ENCODE results near the gene PNMA8A.

The PNMA8A gene

DNA sequence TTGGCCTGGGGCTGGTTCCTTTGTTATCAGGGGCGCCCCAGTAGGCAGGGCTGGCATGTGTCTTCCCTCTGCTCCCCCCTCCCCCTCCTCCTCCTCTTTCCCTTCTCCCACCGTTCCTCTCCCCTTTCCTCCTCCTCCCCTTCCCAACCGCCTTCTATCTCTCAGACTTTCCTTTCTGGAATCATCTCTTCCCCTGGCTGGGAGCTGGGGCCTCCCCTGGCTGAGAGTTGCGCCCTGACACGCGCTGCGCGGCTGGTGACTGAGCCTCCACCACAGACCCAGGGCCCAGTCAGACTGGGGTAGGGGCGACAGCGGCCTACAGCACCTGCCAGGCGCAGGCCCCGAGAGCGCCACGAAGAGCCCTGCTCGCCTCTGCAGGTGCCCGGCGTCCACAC is 21.5 kb upstream of the PNMA8A start:
- no peak for DNase-seq (ENCODE audit: low read depth)

DNA sequence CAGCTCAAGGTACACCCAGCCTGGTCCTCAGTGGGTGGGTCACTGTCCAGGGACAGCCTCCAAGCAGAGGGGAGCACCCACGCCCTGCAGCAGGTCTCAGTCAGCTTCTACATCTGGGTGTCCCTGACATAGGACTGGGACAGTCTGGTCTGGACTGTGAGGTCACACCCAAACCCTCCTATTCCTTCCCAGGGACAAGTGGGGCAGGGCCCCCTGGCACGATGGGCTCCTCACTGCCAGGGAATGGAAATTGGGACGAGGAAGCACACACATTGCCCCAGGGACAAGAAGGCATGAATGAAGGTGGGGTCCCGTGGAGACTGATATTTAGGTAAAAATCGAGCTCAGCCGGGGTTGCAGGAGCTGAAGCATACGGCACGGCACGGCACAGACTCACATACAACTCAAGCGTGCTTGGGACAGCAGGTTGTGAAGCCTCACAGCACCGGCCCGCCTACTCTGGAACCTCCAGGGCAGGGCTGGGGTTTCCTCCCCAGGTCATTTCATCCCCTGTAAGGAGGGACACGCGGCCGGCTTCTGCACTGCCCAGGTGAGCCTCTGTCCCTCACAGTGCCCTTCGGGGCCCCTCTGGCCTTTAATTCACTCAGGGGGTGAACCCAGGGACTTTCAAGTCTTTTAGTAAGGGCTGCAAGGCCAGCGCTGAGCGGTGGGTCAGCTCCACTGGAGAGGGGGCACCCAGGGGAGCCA is 20.8 kb upstream of the PNMA8A start:
- DNase-seq (ENCODE audit: low read depth) = no peak

DNA sequence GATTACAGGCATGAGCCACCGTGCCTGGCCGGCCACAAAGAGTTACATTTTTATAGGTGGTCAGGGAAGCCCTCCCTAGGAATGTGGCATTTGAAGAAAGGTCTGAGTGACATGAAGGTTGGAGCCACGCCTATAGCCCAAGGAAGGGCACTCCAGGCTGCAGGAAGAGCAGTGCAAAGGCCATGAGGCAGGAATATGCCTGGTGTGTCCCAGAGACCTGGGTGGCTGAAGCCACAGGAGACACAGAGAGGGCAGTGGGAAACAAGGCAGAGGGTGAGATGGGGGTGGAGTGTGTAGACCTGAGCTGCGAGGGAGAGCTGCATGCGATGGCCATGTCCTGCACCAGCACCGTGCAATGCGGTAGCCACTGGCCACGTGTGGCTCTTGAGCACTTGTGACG is 19.4 kb upstream of the PNMA8A start:
- no peak for DNase-seq (ENCODE audit: low read depth)

DNA sequence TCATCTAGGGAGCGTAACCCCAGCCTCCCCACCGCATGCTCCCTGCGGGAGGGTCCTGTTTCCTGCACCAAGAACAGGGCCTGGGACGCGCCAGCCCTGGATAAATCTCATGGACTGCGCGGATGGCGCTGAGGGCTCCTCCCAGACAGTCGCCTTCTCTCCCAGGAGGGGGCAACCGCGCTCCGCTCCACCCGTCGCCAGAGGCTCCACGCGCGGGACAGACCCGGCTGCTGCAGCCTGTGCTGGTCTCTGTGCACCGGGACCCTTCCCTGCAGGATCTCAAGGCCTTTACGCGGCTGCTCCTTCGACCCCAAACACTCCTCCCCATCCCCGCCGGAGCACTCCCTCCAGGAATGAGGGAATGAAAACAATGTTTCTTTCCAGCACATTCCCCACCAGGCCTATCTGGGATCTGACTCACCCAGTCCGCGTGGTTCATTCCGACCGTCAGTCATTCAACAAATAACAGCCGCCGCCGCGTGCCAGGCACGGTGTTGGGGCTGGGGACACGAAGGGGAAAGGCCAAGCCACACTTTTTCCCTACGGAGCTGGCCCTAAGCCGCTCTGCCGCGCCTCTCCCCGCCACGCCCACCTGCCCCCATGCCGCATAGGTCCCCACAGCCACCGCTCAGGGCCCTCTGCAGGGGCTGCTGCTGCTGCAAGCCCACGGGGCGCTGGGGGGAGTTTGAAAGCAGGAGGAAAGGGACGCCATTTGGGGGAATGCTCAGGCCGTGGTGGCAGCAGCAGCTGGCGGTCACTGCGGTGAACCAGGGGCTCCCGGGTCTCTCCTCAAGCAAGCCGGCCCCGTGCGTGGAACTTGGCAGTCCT is 18.3 kb upstream of the PNMA8A start:
- peak; percentile 73 for DNase-seq (ENCODE audit: low read depth)

DNA sequence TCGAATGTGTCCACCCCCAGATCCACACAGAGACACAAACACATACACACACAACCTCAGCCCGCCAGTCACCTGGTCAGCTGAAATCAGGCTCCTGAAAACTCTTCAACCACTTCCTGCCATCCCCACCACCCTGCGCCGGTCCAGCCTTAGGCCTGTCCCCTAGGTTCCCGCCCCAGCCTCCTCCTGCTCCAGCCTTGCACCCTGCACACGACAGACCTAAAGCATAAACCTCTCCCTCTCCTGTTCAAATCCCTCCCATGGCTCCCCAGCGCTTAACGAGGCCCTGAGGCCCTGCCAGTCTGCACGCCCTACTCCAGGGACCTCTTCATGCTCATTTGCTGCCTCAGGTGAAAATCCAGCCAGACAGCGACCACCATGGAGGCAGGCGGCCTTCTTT is 17.2 kb upstream of the PNMA8A start:
- no peak for DNase-seq (ENCODE audit: low read depth)

DNA sequence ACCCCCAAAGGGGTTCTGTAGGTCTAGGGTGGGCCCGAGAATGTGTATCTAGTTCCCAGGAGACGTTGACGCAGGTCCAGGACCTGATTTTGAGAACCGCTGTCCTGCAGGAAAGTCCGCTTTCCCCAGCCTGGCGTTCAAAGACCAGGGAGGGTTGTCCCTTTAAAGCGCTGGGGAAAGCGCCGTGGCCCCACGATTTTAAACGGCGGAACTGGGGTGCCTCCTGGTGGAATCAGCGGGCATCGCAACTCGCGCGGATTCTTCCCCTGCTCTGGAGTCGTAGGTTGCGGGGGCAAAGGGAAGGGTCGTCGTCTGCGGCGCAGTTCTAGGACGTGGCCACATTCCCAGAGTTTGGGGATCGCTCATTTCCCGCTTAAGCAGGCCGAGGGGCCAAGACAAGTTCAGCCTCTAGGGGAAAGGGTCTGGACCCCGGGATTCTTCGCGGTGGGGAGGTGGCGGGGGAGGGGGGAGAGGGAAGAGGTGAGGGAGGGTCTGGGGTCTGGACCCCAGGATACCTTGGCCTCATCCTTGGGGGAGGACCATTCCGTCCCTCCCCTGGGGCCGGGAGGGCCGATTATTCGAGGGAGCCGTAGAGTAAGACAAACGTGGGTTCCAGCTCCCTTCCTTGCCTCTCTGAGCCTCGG is 16.6 kb upstream of the PNMA8A start:
- DNase-seq (ENCODE audit: low read depth) = peak; percentile 59

DNA sequence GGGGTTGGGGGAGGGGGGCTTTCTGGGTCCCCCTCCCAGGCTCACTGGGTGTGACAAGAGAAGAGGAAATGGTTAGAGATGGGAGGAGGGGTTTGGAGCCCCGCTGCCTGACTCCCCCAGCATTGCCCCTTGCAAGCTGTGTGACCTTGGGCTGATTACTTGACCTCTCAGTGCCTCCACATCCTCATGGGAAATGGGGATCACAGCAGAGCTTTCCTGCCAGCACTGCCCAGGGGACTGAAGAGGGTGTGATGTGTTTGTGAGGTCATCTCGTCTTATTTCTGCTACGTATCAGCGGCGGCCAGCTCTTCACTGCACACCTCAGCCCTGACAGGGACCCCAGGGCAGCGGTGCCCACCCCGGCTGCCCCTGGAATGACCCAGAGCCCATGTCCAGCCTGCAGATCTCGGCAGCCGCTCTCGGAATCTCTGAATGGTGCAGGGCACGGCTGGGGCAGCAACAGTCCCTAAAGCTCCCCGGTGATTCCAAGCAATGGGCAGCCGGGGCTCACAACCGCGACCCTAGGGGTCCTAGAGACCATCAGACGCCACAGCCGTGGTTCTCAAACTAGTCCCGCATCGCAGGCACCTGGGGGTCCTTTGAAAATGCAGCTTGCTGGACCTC is 15.9 kb upstream of the PNMA8A start:
- DNase-seq (ENCODE audit: low read depth) = no peak

DNA sequence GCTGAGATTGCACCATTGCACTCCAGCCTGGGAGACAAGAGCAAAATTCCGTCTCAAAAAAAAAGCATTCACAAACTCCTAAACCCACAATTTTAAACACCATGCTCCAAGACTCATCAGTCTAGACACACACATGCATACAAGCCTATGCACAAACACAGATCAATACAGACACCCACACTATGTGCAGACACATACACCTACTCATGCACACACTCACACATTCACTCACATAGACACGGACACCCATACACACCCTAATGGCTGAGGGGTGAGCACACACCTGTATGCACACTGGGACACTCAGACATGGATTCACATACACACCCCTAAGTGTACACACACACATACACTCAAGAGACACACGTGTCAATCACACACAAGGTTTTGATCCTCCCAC is 15.0 kb upstream of the PNMA8A start:
- no peak for DNase-seq (ENCODE audit: low read depth)

DNA sequence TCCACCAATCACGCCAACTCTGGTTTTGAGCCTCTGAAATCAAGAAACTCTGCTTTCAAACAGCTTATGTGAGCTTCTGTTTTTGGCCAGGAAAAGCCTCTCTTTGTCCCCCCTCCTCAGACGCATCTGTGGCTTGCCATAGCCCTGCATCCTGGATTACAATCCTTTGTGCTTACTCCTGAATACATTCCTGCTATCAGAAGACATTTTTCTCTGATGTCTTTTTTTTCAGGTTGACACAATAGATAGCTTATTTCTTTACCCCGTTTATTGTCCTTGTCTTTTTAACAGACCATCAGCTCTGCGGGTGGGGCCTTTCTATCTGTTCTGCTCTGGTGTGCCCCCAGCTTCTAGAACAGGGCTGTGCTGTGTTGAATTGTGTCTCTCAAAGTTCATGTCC is 13.3 kb upstream of the PNMA8A start:
- no peak for DNase-seq (ENCODE audit: low read depth)

DNA sequence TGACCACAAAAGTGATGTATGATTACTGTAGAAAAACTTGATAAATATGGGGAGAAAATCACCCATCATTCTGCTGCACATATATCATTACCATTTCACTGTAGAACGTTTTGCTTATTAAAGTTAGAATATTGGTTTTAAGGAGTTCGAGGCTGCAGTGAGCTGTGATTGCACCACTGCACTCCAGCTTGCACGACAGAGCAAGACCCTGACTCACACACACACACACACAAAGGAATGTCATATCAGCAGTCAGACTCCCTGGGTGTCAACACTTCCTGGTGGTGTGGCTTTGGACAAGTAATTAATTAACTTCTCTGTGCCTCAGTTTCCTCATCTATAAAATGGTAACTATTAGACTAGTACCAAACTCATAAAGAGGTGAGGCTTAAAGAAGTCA is 11.3 kb upstream of the PNMA8A start:
- DNase-seq (ENCODE audit: low read depth) = peak; percentile 28

DNA sequence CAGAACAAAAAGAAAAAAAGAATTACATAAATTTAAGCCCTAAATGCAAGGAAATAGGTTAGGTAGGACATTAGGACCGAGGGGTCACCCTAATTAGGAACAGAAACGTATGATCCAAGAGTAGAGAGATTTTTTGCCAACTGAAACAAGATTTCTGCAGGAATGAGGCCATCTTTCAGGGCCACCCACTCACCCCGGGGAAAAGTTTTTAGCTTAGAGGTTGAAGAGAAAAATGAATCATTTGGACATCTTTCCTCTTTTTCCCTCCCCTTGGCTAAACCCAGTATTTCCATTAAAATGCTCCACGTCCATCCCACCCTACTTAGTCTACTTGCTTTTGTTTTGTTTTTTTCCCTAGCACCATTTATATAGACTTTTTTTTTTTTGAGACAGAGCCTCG is 10.6 kb upstream of the PNMA8A start:
- no peak for DNase-seq (ENCODE audit: low read depth)

DNA sequence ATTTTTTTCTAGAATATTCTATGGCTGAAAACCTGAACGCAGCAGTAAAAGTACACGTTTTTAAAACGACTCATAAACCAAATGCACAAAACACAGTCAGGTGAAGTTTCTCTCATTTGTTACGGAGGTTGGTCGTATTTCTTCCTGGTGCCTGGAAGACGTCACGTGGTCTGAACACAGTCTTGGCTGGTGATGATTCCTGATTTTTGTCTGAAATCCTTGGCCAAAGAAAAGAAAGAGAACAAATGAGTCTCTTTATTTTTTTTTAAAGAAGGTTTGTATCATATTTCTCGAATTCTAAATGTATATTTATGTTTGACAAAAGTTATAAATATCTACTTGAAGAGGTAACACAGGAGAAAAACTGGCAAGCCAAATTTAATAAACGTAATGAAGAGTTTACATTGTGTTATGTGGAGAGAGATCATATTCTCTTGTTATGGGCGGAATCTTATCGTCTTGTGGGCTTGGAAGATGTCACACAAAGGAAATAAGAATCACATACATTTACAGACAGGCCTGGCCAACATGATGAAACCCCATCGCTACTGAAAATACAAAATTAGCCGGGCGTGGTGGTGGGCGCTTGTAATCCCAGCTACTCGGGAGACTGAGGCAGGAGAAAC is 10.0 kb upstream of the PNMA8A start:
- DNase-seq (ENCODE audit: low read depth) = peak; percentile 28

DNA sequence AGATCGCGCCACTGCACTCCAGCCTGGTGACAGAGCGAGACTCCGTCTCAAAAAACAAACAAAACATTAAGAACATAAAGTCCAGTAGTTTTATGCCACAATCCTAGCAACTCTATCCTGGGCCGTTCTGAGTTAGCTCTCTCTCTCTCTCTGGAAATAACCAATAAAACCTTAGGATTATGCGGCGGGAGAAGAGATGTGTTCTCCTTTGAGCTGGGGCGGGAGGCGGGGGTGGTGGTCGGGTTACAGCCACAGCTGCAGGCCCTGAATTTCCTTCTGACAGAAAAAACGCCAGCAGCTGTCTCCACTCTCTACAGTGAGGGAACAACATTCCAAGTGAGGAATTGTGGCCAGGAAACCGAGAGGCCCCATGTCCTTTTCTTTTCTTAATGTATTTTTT is 9.1 kb upstream of the PNMA8A start:
- DNase-seq (ENCODE audit: low read depth) = peak; percentile 28

DNA sequence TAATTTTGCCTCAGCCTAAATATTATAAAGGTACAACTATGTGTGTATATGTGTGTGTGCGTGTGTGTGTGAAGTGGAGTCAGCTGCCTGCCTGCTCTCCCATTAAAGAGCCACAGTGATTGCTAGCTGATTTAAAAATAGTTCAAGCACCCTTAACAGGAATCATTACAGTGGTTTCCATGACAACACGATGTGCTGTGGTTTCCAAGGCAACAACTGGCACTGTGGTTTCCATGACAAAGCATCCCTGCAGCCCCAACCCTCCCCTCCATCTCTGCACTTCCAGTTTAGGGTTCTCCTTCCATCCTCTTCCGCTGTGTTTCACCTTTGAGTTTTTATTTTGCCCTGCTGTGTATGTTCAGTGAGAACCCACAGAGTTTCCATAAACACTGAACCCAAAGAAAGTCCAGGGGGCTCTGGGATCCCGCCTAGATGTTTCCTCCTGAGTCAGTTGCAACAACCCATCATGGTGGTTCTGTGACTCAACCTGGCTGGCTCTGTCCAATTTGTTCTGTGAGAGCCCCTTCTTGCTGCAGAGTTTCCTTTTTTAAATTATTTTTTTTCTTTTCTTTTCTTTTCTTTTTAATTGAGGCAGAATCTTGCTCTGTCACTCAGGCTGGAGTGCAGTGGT is 7.1 kb upstream of the PNMA8A start:
- peak; percentile 41 for DNase-seq (ENCODE audit: low read depth)

DNA sequence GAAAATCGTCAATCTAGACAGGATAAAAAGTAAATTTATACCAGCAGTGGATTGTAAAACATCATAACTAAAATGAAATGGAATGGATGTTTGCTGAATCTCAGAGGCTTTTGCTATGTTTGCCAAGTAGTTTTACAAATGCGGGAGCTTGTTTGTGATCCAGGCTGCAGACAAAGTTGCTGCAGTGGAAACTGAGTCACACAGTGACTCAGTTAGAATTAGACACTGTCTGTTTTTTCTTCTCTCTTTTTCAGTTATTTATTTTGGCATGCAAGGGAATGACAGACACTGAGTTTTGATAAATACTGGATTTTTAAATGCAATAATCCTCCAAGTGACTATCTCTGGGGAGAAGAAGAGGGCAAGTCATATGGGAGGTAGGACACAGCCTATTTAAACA is 4.6 kb upstream of the PNMA8A start:
- DNase-seq (ENCODE audit: low read depth) = peak; percentile 51

DNA sequence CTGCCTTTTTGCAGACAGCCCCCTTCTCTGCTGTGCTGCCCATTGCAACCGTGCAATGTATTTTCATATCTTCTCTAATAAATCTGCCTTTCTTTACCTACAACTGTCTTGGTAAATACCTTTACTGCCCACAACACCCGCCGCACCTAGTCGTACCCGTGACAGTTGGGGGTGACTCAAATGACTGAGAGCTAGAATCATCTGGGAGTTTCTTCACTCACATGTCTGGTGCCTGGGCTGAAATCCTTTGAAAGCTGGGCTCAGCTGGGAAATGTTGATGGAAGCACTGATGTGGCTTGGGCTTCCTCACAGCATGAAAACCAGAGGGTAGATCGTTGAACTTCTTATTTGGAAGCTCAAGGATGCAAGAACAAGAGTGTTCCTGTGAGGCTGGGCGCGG is 2.8 kb upstream of the PNMA8A start:
- DNase-seq (ENCODE audit: low read depth) = no peak

DNA sequence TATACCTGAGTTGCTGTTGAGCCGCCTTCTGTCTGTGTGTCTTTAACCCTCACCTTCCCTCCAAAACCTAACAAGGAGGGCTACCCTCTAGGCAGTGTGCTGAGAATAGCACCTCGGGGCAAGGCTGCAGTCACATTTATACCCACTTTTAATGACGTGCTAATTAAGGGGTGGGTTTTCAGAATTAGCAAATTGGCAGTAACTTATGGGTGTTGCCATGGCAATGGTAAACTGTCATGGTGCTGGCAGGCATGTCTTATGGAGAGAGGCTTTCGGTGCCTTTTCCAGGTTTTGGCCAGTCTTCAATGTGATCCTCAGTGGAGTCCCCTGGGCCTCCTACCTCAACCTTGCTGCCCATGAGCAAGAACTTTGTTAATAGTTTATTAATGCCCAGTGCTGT is 1.2 kb upstream of the PNMA8A start:
- DNase-seq (ENCODE audit: low read depth) = no peak

DNA sequence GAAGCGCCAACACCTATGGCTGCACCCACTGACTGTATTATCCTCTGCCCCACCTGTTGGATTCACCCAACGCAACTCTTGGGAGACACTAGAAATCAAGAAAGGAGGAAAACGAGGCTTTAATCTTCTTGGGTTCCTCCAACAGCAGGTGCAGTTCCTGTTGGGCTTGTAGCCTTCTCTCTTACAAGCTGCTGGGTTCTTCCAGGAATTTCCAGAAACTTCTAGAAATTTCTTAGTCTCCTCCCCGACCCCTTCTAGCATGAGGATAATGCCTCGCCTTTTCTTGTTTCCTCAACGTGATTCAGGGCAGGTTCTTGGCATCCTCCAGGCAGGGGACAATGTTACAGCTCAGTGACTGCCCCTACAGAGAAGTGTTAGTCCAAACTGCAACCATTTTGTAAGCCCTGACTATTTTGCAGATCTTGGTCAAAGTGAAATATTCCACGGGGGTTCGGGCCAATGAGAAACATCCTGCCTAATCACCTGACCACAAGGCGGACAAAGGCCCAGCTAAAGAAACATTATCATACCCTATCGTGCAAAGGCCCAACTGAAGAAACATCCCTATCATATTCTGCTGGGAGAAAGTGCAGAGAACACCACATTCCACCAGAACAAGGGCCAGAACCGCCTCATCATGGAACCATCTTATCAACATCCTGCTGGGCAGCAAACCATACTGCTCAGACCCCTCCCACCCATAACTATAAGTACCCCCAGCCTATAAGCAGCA is 614 bp upstream of the PNMA8A start:
- peak; percentile 50 for DNase-seq (ENCODE audit: low read depth)

DNA sequence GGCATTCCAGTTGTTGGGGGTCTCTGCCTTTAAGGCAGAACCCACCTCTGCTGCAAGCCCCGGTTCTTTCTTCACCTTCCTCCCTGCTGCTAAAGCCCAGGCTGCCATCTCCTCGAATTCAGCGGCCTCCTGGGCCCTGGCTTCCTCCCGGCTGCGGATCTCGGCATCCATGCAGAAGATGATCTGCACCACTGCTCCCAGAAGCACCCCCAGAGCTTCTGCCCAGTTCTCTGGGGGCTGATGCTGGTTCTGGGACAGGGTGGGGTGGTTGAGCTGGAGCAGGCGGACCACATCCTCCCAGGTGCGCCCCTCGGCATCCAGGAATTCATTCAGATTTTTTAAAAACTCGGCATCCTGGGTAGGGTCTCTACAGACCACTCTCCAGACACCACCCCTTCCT is 987 bp downstream of the PNMA8A start:
- DNase-seq (ENCODE audit: low read depth) = no peak

DNA sequence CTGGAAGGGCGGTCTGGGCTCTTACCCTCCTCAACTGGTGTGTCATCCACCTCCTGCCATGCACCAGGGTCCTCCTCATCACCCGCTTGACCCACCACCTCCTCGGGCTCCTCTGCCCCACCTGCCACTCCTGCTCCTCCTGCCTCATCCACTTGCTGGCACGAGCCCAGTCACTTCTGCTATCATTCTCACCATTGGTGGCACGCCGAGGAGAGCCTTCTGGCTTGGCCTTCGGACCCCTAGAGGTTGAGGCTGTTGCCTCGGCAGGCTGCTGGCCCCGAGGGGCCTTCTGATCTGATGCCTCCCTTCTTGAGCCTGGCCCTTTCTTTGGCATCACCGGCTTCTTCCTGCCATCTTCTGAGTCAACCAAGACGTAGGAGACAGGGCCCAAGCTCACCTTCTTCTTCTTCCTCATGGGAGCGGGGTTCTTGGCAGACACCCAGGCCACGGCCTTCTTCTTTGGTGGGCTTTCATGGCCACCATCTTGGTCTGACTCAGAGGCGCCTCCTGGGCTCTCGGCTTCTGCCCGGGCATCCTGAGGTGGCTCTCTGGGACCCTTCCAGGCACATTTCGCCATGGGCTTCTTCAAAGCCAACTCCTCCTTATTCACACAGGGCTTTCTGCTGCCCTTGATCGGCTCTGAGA is 1.7 kb downstream of the PNMA8A start:
- no peak for DNase-seq (ENCODE audit: low read depth)

All from iris pigment epithelial cell (primary cell).